Measurements from ENCODE around the gene TMEM141.
"Not testable (repeated sequence)": the region's sequence is repeated elsewhere in the genome, so short reads cannot be mapped to it uniquely, and the experiment has no call there.

Gene TMEM141

GRCh38 chr9:136754626-136755301, 36.4 kb upstream of the TMEM141 start:
- FAIRE-seq (no peak), DNase-seq (ENCODE audit: insufficient read length, low spot score) (no peak)
- no peak for TF ChIP-seq POLR2A (IDR thresholded peaks at IDR 0.05; ENCODE audit: low read depth, low read length)

- not testable (repeated sequence) for FAIRE-seq; DNase-seq (ENCODE audit: insufficient read length, low spot score)
Measured at GRCh38 chr9:136755302-136756133, 35.6 kb upstream of the TMEM141 start.

- TF ChIP-seq SPI1 (IDR thresholded peaks at IDR 0.05; ENCODE audit: low read depth, low read length), result no peak
- TF ChIP-seq POLR2AphosphoS5 (IDR thresholded peaks at IDR 0.05; ENCODE audit: low read depth, low read length), result no peak
- no peak for TF ChIP-seq TAF1 (IDR thresholded peaks at IDR 0.05; ENCODE audit: low read depth, low read length)
- no peak for TF ChIP-seq PAX5 (IDR thresholded peaks at IDR 0.05; ENCODE audit: insufficient read depth, low read length, severe bottlenecking)
- no peak for TF ChIP-seq POLR2A (IDR thresholded peaks at IDR 0.05; ENCODE audit: low read depth, low read length)
- TF ChIP-seq POU2F2 (IDR thresholded peaks at IDR 0.05; ENCODE audit: low read depth, low read length), result no peak
- FAIRE-seq (no peak), DNase-seq (ENCODE audit: insufficient read length, low spot score) (no peak)
Measured at GRCh38 chr9:136756134-136756438, 35.1 kb upstream of the TMEM141 start.

GRCh38 chr9:136756836-136757235, 34.3 kb upstream of the TMEM141 start:
- TF ChIP-seq POU2F2 (IDR thresholded peaks at IDR 0.05; ENCODE audit: low read depth, low read length), result no peak
- no peak for TF ChIP-seq TAF1 (IDR thresholded peaks at IDR 0.05; ENCODE audit: low read depth, low read length)
- no peak for TF ChIP-seq SPI1 (IDR thresholded peaks at IDR 0.05; ENCODE audit: low read depth, low read length)
- TF ChIP-seq POLR2AphosphoS5 (IDR thresholded peaks at IDR 0.05; ENCODE audit: low read depth, low read length), result no peak
- TF ChIP-seq PAX5 (IDR thresholded peaks at IDR 0.05; ENCODE audit: insufficient read depth, low read length, severe bottlenecking), result no peak
- no peak for TF ChIP-seq POLR2A (IDR thresholded peaks at IDR 0.05; ENCODE audit: low read depth, low read length)
- DNase-seq (ENCODE audit: insufficient read length, low spot score) (no peak), FAIRE-seq (no peak)

- TF ChIP-seq PAX5 (IDR thresholded peaks at IDR 0.05; ENCODE audit: insufficient read depth, low read length, severe bottlenecking), result no peak
- TF ChIP-seq TAF1 (IDR thresholded peaks at IDR 0.05; ENCODE audit: low read depth, low read length), result no peak
- no peak for TF ChIP-seq SPI1 (IDR thresholded peaks at IDR 0.05; ENCODE audit: low read depth, low read length)
- no peak for TF ChIP-seq POU2F2 (IDR thresholded peaks at IDR 0.05; ENCODE audit: low read depth, low read length)
- TF ChIP-seq POLR2A (IDR thresholded peaks at IDR 0.05; ENCODE audit: low read depth, low read length), result no peak
- TF ChIP-seq POLR2AphosphoS5 (IDR thresholded peaks at IDR 0.05; ENCODE audit: low read depth, low read length), result no peak
- FAIRE-seq, result no peak
- DNase-seq (ENCODE audit: insufficient read length, low spot score), result no peak
Measured at GRCh38 chr9:136757328-136757727, 33.8 kb upstream of the TMEM141 start.

GRCh38 chr9:136757751-136758140, 33.4 kb upstream of the TMEM141 start:
- FAIRE-seq (no peak), DNase-seq (ENCODE audit: insufficient read length, low spot score) (no peak)
- TF ChIP-seq PAX5 (IDR thresholded peaks at IDR 0.05; ENCODE audit: insufficient read depth, low read length, severe bottlenecking) (no peak), TAF1 (IDR thresholded peaks at IDR 0.05; ENCODE audit: low read depth, low read length) (no peak), POLR2A (IDR thresholded peaks at IDR 0.05; ENCODE audit: low read depth, low read length) (no peak), SPI1 (IDR thresholded peaks at IDR 0.05; ENCODE audit: low read depth, low read length) (no peak), POLR2AphosphoS5 (IDR thresholded peaks at IDR 0.05; ENCODE audit: low read depth, low read length) (no peak)

DNA sequence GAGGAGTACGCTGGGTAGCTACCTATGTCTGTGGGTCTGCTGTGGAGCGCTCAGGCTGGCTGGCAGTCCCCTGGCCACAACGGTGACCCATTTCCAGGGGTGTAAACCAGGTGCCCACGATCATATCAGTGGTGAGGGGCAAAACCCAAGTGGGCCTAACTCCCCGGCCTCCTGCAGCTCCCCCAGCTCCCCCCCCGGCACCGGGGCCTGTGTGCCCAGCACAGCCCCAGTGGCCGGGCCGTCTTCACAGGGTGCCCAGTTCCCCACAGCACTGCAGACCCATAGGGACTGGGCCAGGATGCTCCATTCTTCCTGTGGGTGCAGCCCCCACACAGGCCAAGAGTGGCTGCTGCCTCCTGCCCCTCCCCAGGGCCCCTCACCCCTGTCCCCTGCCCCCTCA, 32.1 kb upstream of the TMEM141 start:
- DNase-seq (ENCODE audit: insufficient read length, low spot score) (no peak), FAIRE-seq (no peak)
- TF ChIP-seq PAX5 (IDR thresholded peaks at IDR 0.05; ENCODE audit: insufficient read depth, low read length, severe bottlenecking) (no peak), POU2F2 (IDR thresholded peaks at IDR 0.05; ENCODE audit: low read depth, low read length) (no peak), POLR2AphosphoS5 (IDR thresholded peaks at IDR 0.05; ENCODE audit: low read depth, low read length) (no peak), SPI1 (IDR thresholded peaks at IDR 0.05; ENCODE audit: low read depth, low read length) (no peak), POLR2A (IDR thresholded peaks at IDR 0.05; ENCODE audit: low read depth, low read length) (no peak)

GRCh38 chr9:136759436-136760325, 31.5 kb upstream of the TMEM141 start:
- TF ChIP-seq PAX5 (IDR thresholded peaks at IDR 0.05; ENCODE audit: insufficient read depth, low read length, severe bottlenecking) (no peak), POLR2A (IDR thresholded peaks at IDR 0.05; ENCODE audit: low read depth, low read length) (no peak), SPI1 (IDR thresholded peaks at IDR 0.05; ENCODE audit: low read depth, low read length) (no peak), POLR2AphosphoS5 (IDR thresholded peaks at IDR 0.05; ENCODE audit: low read depth, low read length) (no peak), POU2F2 (IDR thresholded peaks at IDR 0.05; ENCODE audit: low read depth, low read length) (no peak), TAF1 (IDR thresholded peaks at IDR 0.05; ENCODE audit: low read depth, low read length) (no peak)
- no peak for FAIRE-seq

DNA sequence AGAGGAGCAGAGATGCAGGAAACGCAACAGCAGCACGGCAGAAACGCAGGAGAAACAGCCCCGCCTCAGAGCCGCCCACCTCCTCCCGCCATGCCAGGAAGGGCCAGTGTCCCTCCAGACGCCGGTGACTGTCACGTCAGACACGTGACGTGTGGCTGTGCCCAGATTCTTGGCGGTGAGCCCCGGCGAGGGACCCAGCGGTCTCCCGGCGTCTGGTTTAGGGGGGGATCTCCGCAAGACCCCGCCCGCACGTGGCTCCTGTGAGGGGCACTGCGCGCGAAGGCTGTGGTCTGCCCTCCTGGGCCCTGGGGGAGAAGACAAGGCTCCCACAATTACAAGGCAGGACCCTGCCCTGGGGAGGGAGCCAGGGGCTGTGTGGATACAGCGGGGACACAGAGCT, 30.7 kb upstream of the TMEM141 start:
- DNase-seq (ENCODE audit: insufficient read length, low spot score), result no peak
- no peak for TF ChIP-seq TAF1 (IDR thresholded peaks at IDR 0.05; ENCODE audit: low read depth, low read length)
- TF ChIP-seq PAX5 (IDR thresholded peaks at IDR 0.05; ENCODE audit: insufficient read depth, low read length, severe bottlenecking), result no peak
- no peak for TF ChIP-seq SPI1 (IDR thresholded peaks at IDR 0.05; ENCODE audit: low read depth, low read length)
- TF ChIP-seq POU2F2 (IDR thresholded peaks at IDR 0.05; ENCODE audit: low read depth, low read length), result no peak
- no peak for TF ChIP-seq POLR2A (IDR thresholded peaks at IDR 0.05; ENCODE audit: low read depth, low read length)
- TF ChIP-seq POLR2AphosphoS5 (IDR thresholded peaks at IDR 0.05; ENCODE audit: low read depth, low read length), result no peak

More at GRCh38 chr9:136759436-136760325, 31.5 kb upstream of the TMEM141 start:
- peak; percentile 7 for DNase-seq (ENCODE audit: insufficient read length, low spot score)

GRCh38 chr9:136760834-136761544, 30.2 kb upstream of the TMEM141 start:
- FAIRE-seq, result peak; percentile 59
- peak; percentile 46 for DNase-seq (ENCODE audit: insufficient read length, low spot score)

More for the DNA sequence above, 30.7 kb upstream of the TMEM141 start:
- no peak for FAIRE-seq
